NCI-H146 treated with DMSO at 0.1 percent for 48 hours (cell line): ENCODE data around the gene ZNF157.

Experiments used
- DNase-seq: peaks from one replicate; lab custom pipeline; 2025; ENCODE audit not compliant: unreplicated experiment; lab: John Stamatoyannopoulos, UW

The ZNF157 gene

GRCh38 chrX:47446431-47446830 lies 76.1 kb downstream of the ZNF157 start:
- no peak for DNase-seq

GRCh38 chrX:47446971-47447370 lies 76.6 kb downstream of the ZNF157 start:
- no peak for DNase-seq

- DNase-seq, result no peak
Measured at GRCh38 chrX:47447607-47448006, 77.2 kb downstream of the ZNF157 start.

GRCh38 chrX:47448165-47448806 lies 77.9 kb downstream of the ZNF157 start:
- no peak for DNase-seq

- DNase-seq, result no peak
Measured at GRCh38 chrX:47452112-47452511, 81.7 kb downstream of the ZNF157 start.

- no peak for DNase-seq
Measured at GRCh38 chrX:47456080-47456479, 85.7 kb downstream of the ZNF157 start.

- DNase-seq, result no peak
Measured at GRCh38 chrX:47458528-47458927, 88.2 kb downstream of the ZNF157 start.

- DNase-seq, result no peak
Measured at GRCh38 chrX:47460561-47460960, 90.2 kb downstream of the ZNF157 start.
